A549 (cell line): ENCODE measurements around the gene GGA2.

Source experiments
- ESRRA ChIP-seq: fragments of 150-350 bp; IDR thresholded peaks from 2 replicates; pipeline ENCODE4 v1.6.1; 2014; ENCODE audit warnings: mild to moderate bottlenecking, low read length, borderline replicate concordance
- HDAC2 ChIP-seq: fragments of 200-600 bp; sonication (generic); IDR thresholded peaks from 2 replicates; pipeline ENCODE4 v1.6.1; 2016
- HMGXB4 ChIP-seq: fragments of 250-450 bp; sonication (Bioruptor Pico); IDR thresholded peaks from 2 replicates; pipeline ENCODE4 v1.5.0; 2021; ENCODE audit warnings: mild to moderate bottlenecking, moderate library complexity, borderline replicate concordance
- POLR2A ChIP-seq: IDR thresholded peaks from 2 replicates; pipeline ENCODE4 v1.6.1; 2012; ENCODE audit warnings: mild to moderate bottlenecking, low read length
- RAD21 ChIP-seq, 2 experiments: fragments of >200 bp in 1 of 2; sonication (Bioruptor Twin) in 1 of 2; formaldehyde crosslinking in 1 of 2; IDR thresholded peaks in 1 of 2; conservative IDR thresholded peaks in 1 of 2; 2 replicates in 1 of 2; 3 replicates in 1 of 2; pipeline ENCODE4 v1.6.1; 2012 to 2018; ENCODE audit warnings: inconsistent platforms in 1 of 2
- TF ChIP-seq, protein P1 (sequence below): fragments of >200 bp; sonication (Bioruptor Twin); formaldehyde crosslinking; IDR thresholded peaks from 3 replicates; pipeline ENCODE4 v1.5.1; 2016

- TF ChIP-seq HMGXB4, result no peak
- TF ChIP-seq, protein P1, sequence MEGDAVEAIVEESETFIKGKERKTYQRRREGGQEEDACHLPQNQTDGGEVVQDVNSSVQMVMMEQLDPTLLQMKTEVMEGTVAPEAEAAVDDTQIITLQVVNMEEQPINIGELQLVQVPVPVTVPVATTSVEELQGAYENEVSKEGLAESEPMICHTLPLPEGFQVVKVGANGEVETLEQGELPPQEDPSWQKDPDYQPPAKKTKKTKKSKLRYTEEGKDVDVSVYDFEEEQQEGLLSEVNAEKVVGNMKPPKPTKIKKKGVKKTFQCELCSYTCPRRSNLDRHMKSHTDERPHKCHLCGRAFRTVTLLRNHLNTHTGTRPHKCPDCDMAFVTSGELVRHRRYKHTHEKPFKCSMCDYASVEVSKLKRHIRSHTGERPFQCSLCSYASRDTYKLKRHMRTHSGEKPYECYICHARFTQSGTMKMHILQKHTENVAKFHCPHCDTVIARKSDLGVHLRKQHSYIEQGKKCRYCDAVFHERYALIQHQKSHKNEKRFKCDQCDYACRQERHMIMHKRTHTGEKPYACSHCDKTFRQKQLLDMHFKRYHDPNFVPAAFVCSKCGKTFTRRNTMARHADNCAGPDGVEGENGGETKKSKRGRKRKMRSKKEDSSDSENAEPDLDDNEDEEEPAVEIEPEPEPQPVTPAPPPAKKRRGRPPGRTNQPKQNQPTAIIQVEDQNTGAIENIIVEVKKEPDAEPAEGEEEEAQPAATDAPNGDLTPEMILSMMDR, result no peak
- no peak for TF ChIP-seq RAD21 (conservative IDR thresholded peaks at IDR 0.05 in 1 of 2, IDR thresholded peaks at IDR 0.05 in 1 of 2)
- TF ChIP-seq HDAC2, result no peak
- TF ChIP-seq POLR2A, result no peak
- no peak for TF ChIP-seq ESRRA
Measured at GRCh38 chr16:23509782-23510163, 521 bp downstream of the GGA2 start.
